WTC11 (cell line): Measurements from ENCODE around the gene RPS6KL1. TPM values are rescaled to one million over a fixed set of nuclear protein-coding genes. Genes with fewer than 3 reads are reported as not detected.
A peak's percentile ranks its signal among the peaks of the same experiment; 100 is the strongest.

Experiments
- ATAC-seq: fragments of 200-7000 bp; cut with Tn5 transposase; 2 replicates; pipeline ENCODE4 v1.10.0; 2021; ENCODE audit warnings: mild to moderate bottlenecking, moderate library complexity
- CTCF ChIA-PET: fragments of 300-600 bp; sonication (Branson Sonifier 250); formaldehyde crosslinking; loops from one replicate; lab custom pipeline; 2021; ENCODE audit warnings: antibody characterized with exemption; lab: Charles Lee
- POLR2A ChIA-PET: fragments of 350-600 bp; sonication (Branson Sonifier 250); formaldehyde crosslinking; loops from one replicate; lab custom pipeline; 2021; ENCODE audit warnings: antibody characterized with exemption; lab: Charles Lee
- DNase-seq: peaks from one replicate; pipeline ENCODE4 v3.0.0; 2021; ENCODE audit warnings: low spot score
- H3K27ac Mint-ChIP-seq: 2 replicates; pipeline ENCODE4 v1.8.0; 2021; ENCODE audit warnings: mixed read lengths
- H3K27me3 Mint-ChIP-seq: 2 replicates; pipeline ENCODE4 v1.8.0; 2021; ENCODE audit warnings: low read depth, mild to moderate bottlenecking, moderate library complexity, mixed read lengths
- H3K36me3 Mint-ChIP-seq: 2 replicates; pipeline ENCODE4 v1.8.0; 2021; ENCODE audit warnings: mixed read lengths
- H3K4me1 Mint-ChIP-seq: 2 replicates; pipeline ENCODE4 v1.8.0; 2022; ENCODE audit warnings: mixed read lengths
- H3K4me3 Mint-ChIP-seq: 2 replicates; pipeline ENCODE4 v1.8.0; 2021; ENCODE audit warnings: mild to moderate bottlenecking, moderate library complexity, mixed read lengths
- H3K9me3 Mint-ChIP-seq: 2 replicates; pipeline ENCODE4 v1.8.0; 2021; ENCODE audit warnings: mixed read lengths
- ARID4B ChIP-seq: sonication (generic); formaldehyde crosslinking; IDR thresholded peaks from 2 replicates; pipeline ENCODE4 v1.8.0; 2023; ENCODE audit warnings: missing genetic modification reagents, mild to moderate bottlenecking, borderline replicate concordance
- CREB1 ChIP-seq: sonication (generic); formaldehyde crosslinking; IDR thresholded peaks from 2 replicates; pipeline ENCODE4 v1.8.0; 2023; ENCODE audit warnings: mild to moderate bottlenecking, missing genetic modification reagents
- ELF4 ChIP-seq: sonication (generic); formaldehyde crosslinking; IDR thresholded peaks from 2 replicates; pipeline ENCODE4 v1.8.1; 2022; ENCODE audit warnings: low read depth, mild to moderate bottlenecking, moderate library complexity, missing genetic modification reagents
- ESRRA ChIP-seq: sonication (generic); formaldehyde crosslinking; IDR thresholded peaks from 2 replicates; pipeline ENCODE4 v1.8.1; 2022; ENCODE audit warnings: mild to moderate bottlenecking, missing genetic modification reagents, borderline replicate concordance
- GTF2I ChIP-seq: fragments of 250-450 bp; sonication (Bioruptor Pico); conservative IDR thresholded peaks from 2 replicates; pipeline ENCODE4 v1.4.0; 2021; ENCODE audit warnings: mild to moderate bottlenecking
- JUN ChIP-seq: sonication (generic); formaldehyde crosslinking; IDR thresholded peaks from 2 replicates; pipeline ENCODE4 v1.8.0; 2023; ENCODE audit warnings: mild to moderate bottlenecking, missing genetic modification reagents
- NFYB ChIP-seq: sonication (generic); formaldehyde crosslinking; conservative IDR thresholded peaks from 2 replicates; pipeline ENCODE4 v1.8.0; 2022; ENCODE audit warnings: low read depth, missing genetic modification reagents
- NR2C2 ChIP-seq: sonication (generic); formaldehyde crosslinking; IDR thresholded peaks from 2 replicates; pipeline ENCODE4 v1.8.0; 2022; ENCODE audit warnings: mild to moderate bottlenecking, missing genetic modification reagents
- NR3C1 ChIP-seq: sonication (generic); formaldehyde crosslinking; conservative IDR thresholded peaks from 2 replicates; pipeline ENCODE4 v1.8.1; 2023; ENCODE audit warnings: low read depth, mild to moderate bottlenecking, missing genetic modification reagents
- PRDM15 ChIP-seq: sonication (generic); formaldehyde crosslinking; IDR thresholded peaks from 2 replicates; pipeline ENCODE4 v1.8.0; 2022; ENCODE audit warnings: missing genetic modification reagents
- PRRX2 ChIP-seq: fragments of 250-450 bp; sonication (Bioruptor Pico); IDR thresholded peaks from 2 replicates; pipeline ENCODE4 v1.8.0; 2021; ENCODE audit warnings: mild to moderate bottlenecking
- SOX15 ChIP-seq: fragments of 250-450 bp; sonication (Bioruptor Pico); IDR thresholded peaks from 2 replicates; pipeline ENCODE4 v1.9.0; 2021; ENCODE audit warnings: mild to moderate bottlenecking
- USF2 ChIP-seq: sonication (generic); formaldehyde crosslinking; IDR thresholded peaks from 2 replicates; pipeline ENCODE4 v1.8.1; 2023; ENCODE audit warnings: mild to moderate bottlenecking, missing genetic modification reagents, moderate library complexity
- ZNF121 ChIP-seq: sonication (generic); formaldehyde crosslinking; IDR thresholded peaks from 2 replicates; pipeline ENCODE4 v1.8.0; 2023; ENCODE audit warnings: missing genetic modification reagents
- ZNF219 ChIP-seq: sonication (generic); formaldehyde crosslinking; IDR thresholded peaks from 2 replicates; pipeline ENCODE4 v1.8.0; 2023; ENCODE audit warnings: missing genetic modification reagents, mild to moderate bottlenecking, borderline replicate concordance
- ZNF317 ChIP-seq: sonication (generic); formaldehyde crosslinking; IDR thresholded peaks from 2 replicates; pipeline ENCODE4 v1.8.1; 2023; ENCODE audit warnings: low read depth, mild to moderate bottlenecking, moderate library complexity, missing genetic modification reagents, borderline replicate concordance
- ZNF396 ChIP-seq: fragments of 250-450 bp; sonication (Bioruptor Pico); IDR thresholded peaks from 2 replicates; pipeline ENCODE4 v1.8.0; 2021; ENCODE audit warnings: mild to moderate bottlenecking, moderate library complexity, borderline replicate concordance
- ZSCAN18 ChIP-seq: fragments of 250-450 bp; sonication (Bioruptor Pico); IDR thresholded peaks from 2 replicates; pipeline ENCODE4 v2.1.2; 2022; ENCODE audit warnings: mild to moderate bottlenecking, moderate library complexity
- total RNA-seq: library from RNA; stranded (reverse); gene quantifications from 3 replicates; pipeline ENCODE4 v1.2.3, GENCODE V29; 2021
- TF ChIP-seq, protein P1 (sequence below): fragments of 250-450 bp; sonication (Bioruptor Pico); IDR thresholded peaks from 2 replicates; pipeline ENCODE4 v1.9.0; 2021; ENCODE audit warnings: moderate library complexity, mild to moderate bottlenecking, inconsistent platforms, borderline replicate concordance
- TF ChIP-seq, protein P2 (sequence below): sonication (generic); formaldehyde crosslinking; IDR thresholded peaks from 2 replicates; pipeline ENCODE4 v1.8.1; 2023; ENCODE audit warnings: mild to moderate bottlenecking, moderate library complexity, missing genetic modification reagents
- TF ChIP-seq, protein P3 (sequence below): sonication (generic); formaldehyde crosslinking; IDR thresholded peaks from 2 replicates; pipeline ENCODE4 v1.8.0; 2022; ENCODE audit warnings: mild to moderate bottlenecking, missing genetic modification reagents

Gene RPS6KL1
- total RNA-seq, 1 experiment from 2014 or later, result 10.6 TPM

DNA sequence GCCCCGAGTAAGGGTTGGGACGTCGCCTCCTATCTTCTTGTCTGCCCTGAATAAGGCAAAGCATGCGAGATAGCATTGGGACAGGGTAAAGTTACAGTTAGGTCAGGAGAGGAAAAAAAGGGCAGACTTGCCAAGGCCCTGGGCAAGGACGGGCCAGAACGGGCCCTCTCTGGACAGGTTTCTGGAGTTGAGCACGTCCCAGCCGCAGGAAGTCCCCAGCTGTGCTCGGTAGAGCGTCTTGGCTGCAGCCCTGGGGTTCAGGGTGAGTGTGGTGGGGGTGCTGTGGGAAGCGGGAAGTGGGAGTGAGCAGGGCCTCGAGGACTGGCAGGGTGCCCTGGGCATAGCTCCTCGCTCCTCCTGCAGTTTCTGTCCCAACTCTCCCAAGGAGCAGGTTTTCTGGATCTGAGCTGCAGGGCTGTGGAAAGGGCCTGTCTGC, 5.4 kb downstream of the RPS6KL1 start (continued):
- TF ChIP-seq ARID4B (CRISPR knock-in tag), result no peak
- TF ChIP-seq NFYB (CRISPR knock-in tag), result no peak

DNA sequence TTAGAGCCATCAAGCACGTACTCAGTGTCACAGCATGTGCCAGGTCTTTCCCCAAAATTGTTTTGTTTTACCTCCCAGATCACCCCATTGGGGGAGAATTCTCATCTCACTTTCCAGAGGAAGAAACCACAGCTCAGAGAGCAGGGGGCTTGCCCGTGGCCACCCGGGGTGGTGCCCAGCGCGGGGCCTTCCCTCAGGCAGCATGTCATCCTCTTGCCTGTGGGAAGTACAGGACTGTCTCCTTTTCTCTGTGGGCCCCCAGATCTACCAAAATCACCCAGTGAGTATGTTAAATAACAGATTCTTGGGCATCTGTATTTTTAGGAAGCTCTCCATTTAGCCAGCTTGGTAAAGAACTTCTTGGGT, 5.9 kb downstream of the RPS6KL1 start:
- no peak for TF ChIP-seq USF2
- TF ChIP-seq NR2C2 (CRISPR knock-in tag), result no peak
- TF ChIP-seq CREB1 (CRISPR knock-in tag), result no peak
- no peak for TF ChIP-seq ELF4 (CRISPR knock-in tag)
- no peak for TF ChIP-seq ESRRA (CRISPR knock-in tag)
- TF ChIP-seq, protein P1, sequence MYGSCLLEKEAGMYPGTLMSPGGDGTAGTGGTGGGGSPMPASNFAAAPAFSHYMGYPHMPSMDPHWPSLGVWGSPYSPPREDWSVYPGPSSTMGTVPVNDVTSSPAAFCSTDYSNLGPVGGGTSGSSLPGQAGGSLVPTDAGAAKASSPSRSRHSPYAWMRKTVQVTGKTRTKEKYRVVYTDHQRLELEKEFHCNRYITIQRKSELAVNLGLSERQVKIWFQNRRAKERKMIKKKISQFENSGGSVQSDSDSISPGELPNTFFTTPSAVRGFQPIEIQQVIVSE (CRISPR knock-in tag), result no peak
- no peak for TF ChIP-seq GTF2I (CRISPR knock-in tag)
- TF ChIP-seq, protein P2, sequence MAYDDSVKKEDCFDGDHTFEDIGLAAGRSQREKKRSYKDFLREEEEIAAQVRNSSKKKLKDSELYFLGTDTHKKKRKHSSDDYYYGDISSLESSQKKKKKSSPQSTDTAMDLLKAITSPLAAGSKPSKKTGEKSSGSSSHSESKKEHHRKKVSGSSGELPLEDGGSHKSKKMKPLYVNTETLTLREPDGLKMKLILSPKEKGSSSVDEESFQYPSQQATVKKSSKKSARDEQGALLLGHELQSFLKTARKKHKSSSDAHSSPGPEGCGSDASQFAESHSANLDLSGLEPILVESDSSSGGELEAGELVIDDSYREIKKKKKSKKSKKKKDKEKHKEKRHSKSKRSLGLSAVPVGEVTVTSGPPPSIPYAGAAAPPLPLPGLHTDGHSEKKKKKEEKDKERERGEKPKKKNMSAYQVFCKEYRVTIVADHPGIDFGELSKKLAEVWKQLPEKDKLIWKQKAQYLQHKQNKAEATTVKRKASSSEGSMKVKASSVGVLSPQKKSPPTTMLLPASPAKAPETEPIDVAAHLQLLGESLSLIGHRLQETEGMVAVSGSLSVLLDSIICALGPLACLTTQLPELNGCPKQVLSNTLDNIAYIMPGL (CRISPR knock-in tag), result no peak
- TF ChIP-seq, protein P3, sequence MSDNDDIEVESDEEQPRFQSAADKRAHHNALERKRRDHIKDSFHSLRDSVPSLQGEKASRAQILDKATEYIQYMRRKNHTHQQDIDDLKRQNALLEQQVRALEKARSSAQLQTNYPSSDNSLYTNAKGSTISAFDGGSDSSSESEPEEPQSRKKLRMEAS (CRISPR knock-in tag), result no peak
- no peak for TF ChIP-seq PRDM15
- TF ChIP-seq NR3C1, result no peak
- TF ChIP-seq PRRX2 (CRISPR knock-in tag), result no peak
- TF ChIP-seq SOX15 (CRISPR knock-in tag), result no peak
- no peak for TF ChIP-seq ZNF219 (CRISPR knock-in tag)
- no peak for TF ChIP-seq NFYB (CRISPR knock-in tag)
- TF ChIP-seq ZNF396 (CRISPR knock-in tag), result no peak
- TF ChIP-seq JUN (CRISPR knock-in tag), result no peak
- TF ChIP-seq ZSCAN18 (CRISPR knock-in tag), result no peak
- no peak for TF ChIP-seq ZNF121 (CRISPR knock-in tag)
- TF ChIP-seq ZNF317, result no peak
- Mint-ChIP-seq H3K9me3 (no peaks in the 10 kb centered on the region), H3K27me3 (no peaks in the 10 kb centered on the region), H3K36me3 (no peaks in the 10 kb centered on the region), H3K27ac (0 out of 2 replicates have a peak overlapping the region, but pooled peaks have one; percentile 57), H3K4me1 (peaks cover 6% of the 10 kb centered on the region), H3K4me3 (no peak overlapping the region)
- DNase-seq (no peak), ATAC-seq (no peak)
- POLR2A ChIA-PET, result interaction anchor here (0.6 kb wide), 1 partner anchor 181 kb away, joined by 4 read pairs; no protein-coding TSS in a partner anchor
- CTCF ChIA-PET, result interaction anchor here (0.8 to 2.5 kb wide), 7 partner anchors 9 to 171 kb away, joined by 3 to 11 read pairs (median 4); no protein-coding TSS in a partner anchor
